ENCODE results near the gene DGKB.

GRCh38 chr7:14420768-14421167, 481.8 kb downstream of the DGKB start:
- TF ChIP-seq CTCF (IDR thresholded peaks at IDR 0.05; ENCODE audit: low read length): no peak
- TF ChIP-seq EZH2 (optimal IDR thresholded peaks at IDR 0.05; ENCODE audit: low read depth, low read length): no peak

Measured in MM.1S (cell line).